HepG2 (cell line): ENCODE measurements around the gene TCF23. TPM values are rescaled to one million over a fixed set of nuclear protein-coding genes. Genes with fewer than 3 reads are reported as not detected.

Experiments
- GATAD1 ChIP-seq: IDR thresholded peaks from 2 replicates; pipeline ENCODE4 v1.6.1; 2016; ENCODE audit warnings: missing genetic modification reagents, missing compliant biosample characterization
- HNRNPK ChIP-seq: fragments of 200-400 bp; formaldehyde crosslinking; IDR thresholded peaks from 2 replicates; pipeline ENCODE4 v1.6.1; 2018; ENCODE audit warnings: low read length, low read depth, moderate library complexity, mild to moderate bottlenecking; ENCODE audit not compliant: poor library complexity, severe bottlenecking
- KDM4B ChIP-seq: sonication (generic); formaldehyde crosslinking; IDR thresholded peaks from 2 replicates; pipeline ENCODE4 v1.4.0; 2020; ENCODE audit warnings: missing genetic modification reagents
- MATR3 ChIP-seq: sonication (generic); formaldehyde crosslinking; IDR thresholded peaks from 2 replicates; pipeline ENCODE4 v1.4.0; 2020; ENCODE audit warnings: missing genetic modification reagents
- MED1 ChIP-seq: sonication (generic); formaldehyde crosslinking; IDR thresholded peaks from 2 replicates; pipeline ENCODE4 v1.4.0; 2020; ENCODE audit warnings: missing genetic modification reagents
- NONO ChIP-seq, 2 experiments: fragments of 450-650 bp in 1 of 2; sonication (generic) in 1 of 2; formaldehyde crosslinking in 1 of 2; IDR thresholded peaks in 1 of 2; conservative IDR thresholded peaks in 1 of 2; 2 replicates each; pipeline versions ENCODE4 v1.6.1 to v1.8.0; 2017 to 2022; ENCODE audit warnings: mild to moderate bottlenecking in 1 of 2, missing genetic modification reagents in 1 of 2, moderate library complexity in 1 of 2
- RORA ChIP-seq: sonication (generic); formaldehyde crosslinking; IDR thresholded peaks from 2 replicates; pipeline ENCODE4 v1.5.0; 2020; ENCODE audit warnings: mild to moderate bottlenecking, missing genetic modification reagents, moderate library complexity
- SOX5 ChIP-seq: IDR thresholded peaks from 2 replicates; pipeline ENCODE4 v1.6.1; 2016; ENCODE audit warnings: borderline replicate concordance
- ZNF230 ChIP-seq: sonication (generic); formaldehyde crosslinking; IDR thresholded peaks from 2 replicates; pipeline ENCODE4 v1.4.0; 2020; ENCODE audit warnings: mild to moderate bottlenecking, missing genetic modification reagents
- ZNF44 ChIP-seq: sonication (generic); formaldehyde crosslinking; IDR thresholded peaks from 2 replicates; pipeline ENCODE4 v1.5.1; 2020; ENCODE audit warnings: mild to moderate bottlenecking, missing genetic modification reagents
- ZNF496 ChIP-seq: sonication (generic); formaldehyde crosslinking; IDR thresholded peaks from 2 replicates; pipeline ENCODE4 v1.8.1; 2023; ENCODE audit warnings: mild to moderate bottlenecking, moderate library complexity, missing genetic modification reagents; ENCODE audit not compliant: insufficient replicate concordance
- ZNF615 ChIP-seq: sonication (generic); formaldehyde crosslinking; IDR thresholded peaks from 2 replicates; pipeline ENCODE4 v1.5.0; 2020; ENCODE audit warnings: mild to moderate bottlenecking, missing genetic modification reagents, borderline replicate concordance
- ZNF790 ChIP-seq: sonication (generic); formaldehyde crosslinking; IDR thresholded peaks from 2 replicates; pipeline ENCODE4 v1.8.0; 2022; ENCODE audit warnings: missing genetic modification reagents, mild to moderate bottlenecking, borderline replicate concordance
- ZSCAN12 ChIP-seq: sonication (generic); formaldehyde crosslinking; IDR thresholded peaks from 2 replicates; pipeline ENCODE4 v1.9.0; 2021; ENCODE audit warnings: mild to moderate bottlenecking, missing genetic modification reagents
- polyA plus RNA-seq, 8 experiments: library from polyadenylated mRNA; depleted of rRNA in 3 of 8; stranded (reverse) in 7 of 8; unstranded in 1 of 8; fragments of >200 nt; fragmentation: Illumina TruSeq in 4 of 8; extraction: Trizol in 4 of 8; gene quantifications; 2 replicates each; pipeline versions ENCODE4 v1.2.1 to v1.2.3, GENCODE V29; 2011 to 2016; ENCODE audit warnings: low read depth in 4 of 8, missing spikeins in 1 of 8, mixed read lengths in 1 of 8; ENCODE audit not compliant: insufficient read depth in 1 of 8
- total RNA-seq, 5 experiments: library from RNA; depleted of rRNA; stranded (reverse); fragments of >200 nt; fragmentation: Illumina TruSeq; extraction: Trizol; gene quantifications; 2 replicates each; pipeline ENCODE4 v1.2.3, GENCODE V29; 2016; ENCODE audit warnings: low read depth in 1 of 5
- TF ChIP-seq, protein P1 (sequence below): sonication (generic); formaldehyde crosslinking; IDR thresholded peaks from 2 replicates; pipeline ENCODE4 v1.5.0; 2020; ENCODE audit warnings: mild to moderate bottlenecking, missing genetic modification reagents
- TF ChIP-seq, protein P2 (sequence below): sonication (generic); formaldehyde crosslinking; IDR thresholded peaks from 2 replicates; pipeline ENCODE4 v1.9.0; 2021; ENCODE audit warnings: missing genetic modification reagents, borderline replicate concordance
- TF ChIP-seq, protein P3 (sequence below): sonication (generic); formaldehyde crosslinking; IDR thresholded peaks from 2 replicates; pipeline ENCODE4 v1.5.0; 2020; ENCODE audit warnings: missing genetic modification reagents
- TF ChIP-seq, protein P4 (sequence below): sonication (generic); formaldehyde crosslinking; IDR thresholded peaks from 2 replicates; pipeline ENCODE4 v1.8.0; 2022; ENCODE audit warnings: missing genetic modification reagents, mild to moderate bottlenecking, moderate library complexity, borderline replicate concordance

Gene TCF23
- total and polyA plus RNA-seq, 2 of the 13 experiments (the other 11 are each of a cell fraction or from before 2014, with no cell fraction given): 0.02 to 1.4 TPM

DNA sequence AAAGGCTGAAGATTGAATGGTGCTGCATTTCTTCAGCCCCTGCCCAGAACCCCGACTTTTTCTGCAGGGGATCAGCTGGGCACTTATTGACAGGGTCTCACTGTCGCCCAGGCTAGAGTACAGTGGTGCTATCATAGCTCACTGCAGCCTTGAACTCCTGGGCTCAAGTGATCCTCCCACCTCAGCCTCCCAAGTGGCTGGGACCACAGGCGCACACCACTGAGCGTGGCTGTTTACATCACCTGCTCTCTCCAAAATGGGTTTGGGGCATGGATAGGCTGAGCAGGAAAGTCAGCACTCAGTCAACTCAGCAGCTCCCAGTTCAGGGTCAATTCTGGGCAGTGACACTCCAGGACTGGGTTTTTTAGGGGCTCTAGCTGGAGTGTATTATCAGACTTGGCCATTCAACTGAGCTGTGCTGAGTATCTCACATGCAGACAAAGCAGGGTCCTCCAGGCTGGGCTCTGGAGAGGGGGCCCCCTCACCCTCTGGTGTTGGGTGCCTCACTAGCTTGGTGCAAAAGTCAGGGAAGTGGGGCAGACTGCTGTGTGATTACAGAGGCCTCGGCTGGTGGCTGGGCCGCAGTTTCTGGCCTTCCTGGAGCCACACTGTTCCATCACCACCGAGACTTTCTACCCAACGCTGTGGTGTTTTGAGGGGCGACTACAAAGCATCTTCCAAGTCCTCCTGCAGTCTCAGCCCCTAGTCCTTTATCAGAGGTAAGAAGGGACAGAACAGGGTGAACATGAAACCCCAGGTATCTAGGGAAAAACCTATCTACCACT, 20.7 kb upstream of the TCF23 start (continued):
- TF ChIP-seq, protein P1, sequence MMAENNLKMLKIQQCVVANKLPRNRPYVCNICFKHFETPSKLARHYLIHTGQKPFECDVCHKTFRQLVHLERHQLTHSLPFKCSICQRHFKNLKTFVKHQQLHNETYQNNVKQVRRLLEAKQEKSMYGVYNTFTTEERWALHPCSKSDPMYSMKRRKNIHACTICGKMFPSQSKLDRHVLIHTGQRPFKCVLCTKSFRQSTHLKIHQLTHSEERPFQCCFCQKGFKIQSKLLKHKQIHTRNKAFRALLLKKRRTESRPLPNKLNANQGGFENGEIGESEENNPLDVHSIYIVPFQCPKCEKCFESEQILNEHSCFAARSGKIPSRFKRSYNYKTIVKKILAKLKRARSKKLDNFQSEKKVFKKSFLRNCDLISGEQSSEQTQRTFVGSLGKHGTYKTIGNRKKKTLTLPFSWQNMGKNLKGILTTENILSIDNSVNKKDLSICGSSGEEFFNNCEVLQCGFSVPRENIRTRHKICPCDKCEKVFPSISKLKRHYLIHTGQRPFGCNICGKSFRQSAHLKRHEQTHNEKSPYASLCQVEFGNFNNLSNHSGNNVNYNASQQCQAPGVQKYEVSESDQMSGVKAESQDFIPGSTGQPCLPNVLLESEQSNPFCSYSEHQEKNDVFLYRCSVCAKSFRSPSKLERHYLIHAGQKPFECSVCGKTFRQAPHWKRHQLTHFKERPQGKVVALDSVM (CRISPR knock-in tag): peak; percentile 76
- TF ChIP-seq MATR3 (no peak), GATAD1 (CRISPR knock-in tag) (no peak), HNRNPK (no peak), ZNF615 (CRISPR knock-in tag) (no peak), SOX5 (CRISPR knock-in tag) (no peak), MED1 (CRISPR knock-in tag) (0 out of 2 replicates have a peak, but pooled peaks have one; percentile 11), RORA (CRISPR knock-in tag) (no peak), ZNF44 (CRISPR knock-in tag) (no peak), KDM4B (no peak), ZNF496 (no peak), ZSCAN12 (no peak), NONO (IDR thresholded peaks at IDR 0.05) (no peak), NONO (CRISPR knock-in tag; conservative IDR thresholded peaks at IDR 0.05) (0 out of 2 replicates have a peak, but pooled peaks have one; percentile 1), ZNF790 (no peak), ZNF230 (CRISPR knock-in tag) (no peak)
- TF ChIP-seq, protein P2, sequence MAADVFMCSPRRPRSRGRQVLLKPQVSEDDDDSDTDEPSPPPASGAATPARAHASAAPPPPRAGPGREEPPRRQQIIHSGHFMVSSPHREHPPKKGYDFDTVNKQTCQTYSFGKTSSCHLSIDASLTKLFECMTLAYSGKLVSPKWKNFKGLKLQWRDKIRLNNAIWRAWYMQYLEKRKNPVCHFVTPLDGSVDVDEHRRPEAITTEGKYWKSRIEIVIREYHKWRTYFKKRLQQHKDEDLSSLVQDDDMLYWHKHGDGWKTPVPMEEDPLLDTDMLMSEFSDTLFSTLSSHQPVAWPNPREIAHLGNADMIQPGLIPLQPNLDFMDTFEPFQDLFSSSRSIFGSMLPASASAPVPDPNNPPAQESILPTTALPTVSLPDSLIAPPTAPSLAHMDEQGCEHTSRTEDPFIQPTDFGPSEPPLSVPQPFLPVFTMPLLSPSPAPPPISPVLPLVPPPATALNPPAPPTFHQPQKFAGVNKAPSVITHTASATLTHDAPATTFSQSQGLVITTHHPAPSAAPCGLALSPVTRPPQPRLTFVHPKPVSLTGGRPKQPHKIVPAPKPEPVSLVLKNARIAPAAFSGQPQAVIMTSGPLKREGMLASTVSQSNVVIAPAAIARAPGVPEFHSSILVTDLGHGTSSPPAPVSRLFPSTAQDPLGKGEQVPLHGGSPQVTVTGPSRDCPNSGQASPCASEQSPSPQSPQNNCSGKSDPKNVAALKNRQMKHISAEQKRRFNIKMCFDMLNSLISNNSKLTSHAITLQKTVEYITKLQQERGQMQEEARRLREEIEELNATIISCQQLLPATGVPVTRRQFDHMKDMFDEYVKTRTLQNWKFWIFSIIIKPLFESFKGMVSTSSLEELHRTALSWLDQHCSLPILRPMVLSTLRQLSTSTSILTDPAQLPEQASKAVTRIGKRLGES (CRISPR knock-in tag): no peak
- TF ChIP-seq, protein P3, sequence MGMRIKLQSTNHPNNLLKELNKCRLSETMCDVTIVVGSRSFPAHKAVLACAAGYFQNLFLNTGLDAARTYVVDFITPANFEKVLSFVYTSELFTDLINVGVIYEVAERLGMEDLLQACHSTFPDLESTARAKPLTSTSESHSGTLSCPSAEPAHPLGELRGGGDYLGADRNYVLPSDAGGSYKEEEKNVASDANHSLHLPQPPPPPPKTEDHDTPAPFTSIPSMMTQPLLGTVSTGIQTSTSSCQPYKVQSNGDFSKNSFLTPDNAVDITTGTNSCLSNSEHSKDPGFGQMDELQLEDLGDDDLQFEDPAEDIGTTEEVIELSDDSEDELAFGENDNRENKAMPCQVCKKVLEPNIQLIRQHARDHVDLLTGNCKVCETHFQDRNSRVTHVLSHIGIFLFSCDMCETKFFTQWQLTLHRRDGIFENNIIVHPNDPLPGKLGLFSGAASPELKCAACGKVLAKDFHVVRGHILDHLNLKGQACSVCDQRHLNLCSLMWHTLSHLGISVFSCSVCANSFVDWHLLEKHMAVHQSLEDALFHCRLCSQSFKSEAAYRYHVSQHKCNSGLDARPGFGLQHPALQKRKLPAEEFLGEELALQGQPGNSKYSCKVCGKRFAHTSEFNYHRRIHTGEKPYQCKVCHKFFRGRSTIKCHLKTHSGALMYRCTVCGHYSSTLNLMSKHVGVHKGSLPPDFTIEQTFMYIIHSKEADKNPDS (CRISPR knock-in tag): no peak
- TF ChIP-seq, protein P4, sequence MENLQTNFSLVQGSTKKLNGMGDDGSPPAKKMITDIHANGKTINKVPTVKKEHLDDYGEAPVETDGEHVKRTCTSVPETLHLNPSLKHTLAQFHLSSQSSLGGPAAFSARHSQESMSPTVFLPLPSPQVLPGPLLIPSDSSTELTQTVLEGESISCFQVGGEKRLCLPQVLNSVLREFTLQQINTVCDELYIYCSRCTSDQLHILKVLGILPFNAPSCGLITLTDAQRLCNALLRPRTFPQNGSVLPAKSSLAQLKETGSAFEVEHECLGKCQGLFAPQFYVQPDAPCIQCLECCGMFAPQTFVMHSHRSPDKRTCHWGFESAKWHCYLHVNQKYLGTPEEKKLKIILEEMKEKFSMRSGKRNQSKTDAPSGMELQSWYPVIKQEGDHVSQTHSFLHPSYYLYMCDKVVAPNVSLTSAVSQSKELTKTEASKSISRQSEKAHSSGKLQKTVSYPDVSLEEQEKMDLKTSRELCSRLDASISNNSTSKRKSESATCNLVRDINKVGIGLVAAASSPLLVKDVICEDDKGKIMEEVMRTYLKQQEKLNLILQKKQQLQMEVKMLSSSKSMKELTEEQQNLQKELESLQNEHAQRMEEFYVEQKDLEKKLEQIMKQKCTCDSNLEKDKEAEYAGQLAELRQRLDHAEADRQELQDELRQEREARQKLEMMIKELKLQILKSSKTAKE (CRISPR knock-in tag): no peak
